Breast epithelium (tissue), 3 donors: Measurements from ENCODE around the gene KLHL22.

ENCODE experiments used
- CTCF ChIP-seq, 3 donors: fragments of 450-650 bp; IDR thresholded peaks; one replicate each; pipeline ENCODE4 v1.5.1; 2016 to 2017; ENCODE audit warnings: antibody characterized with exemption in 3 of 3, mild to moderate bottlenecking in 3 of 3, moderate library complexity in 3 of 3
- POLR2A ChIP-seq: fragments of 450-650 bp; IDR thresholded peaks from one replicate; pipeline ENCODE4 v1.6.1; 2016; ENCODE audit warnings: antibody characterized with exemption, mild to moderate bottlenecking, moderate library complexity
- POLR2AphosphoS5 ChIP-seq, 3 donors: sonication (generic); formaldehyde crosslinking; IDR thresholded peaks; one replicate each; pipeline ENCODE4 v1.6.1; 2017; ENCODE audit warnings: antibody characterized with exemption in 3 of 3

- TF ChIP-seq CTCF (IDR thresholded peaks at IDR 0.05) (peak in 2 of 3 donors; percentile 27 to 35), POLR2A (no peak), POLR2AphosphoS5 (IDR thresholded peaks at IDR 0.05) (no peak)
Observed at GRCh38 chr22:20430720-20431510, 64.7 kb downstream of the KLHL22 start.
